Activated naive CD4-positive, alpha-beta T cell treated with anti-CD3 and anti-CD28 coated beads, Interleukin-2, amount 10 ng/mL, durations not matched to agents 7 days and 5 days (primary cell): Measurements from ENCODE around the gene TENM4.
"Not testable (repeated sequence)": the region's sequence is repeated elsewhere in the genome, so short reads cannot be mapped to it uniquely, and the experiment has no call there.

Experiments used
- CTCF ChIA-PET: fragments of 350-600 bp; sonication (Branson Sonifier 250); formaldehyde crosslinking; loops from one replicate; lab custom pipeline; 2021; ENCODE audit warnings: antibody characterized with exemption; lab: Charles Lee
- DNase-seq: peaks from one replicate; pipeline ENCODE4 v3.0.0-alpha.2; 2020
- H3K27ac Mint-ChIP-seq: one replicate; pipeline ENCODE4 v1.8.0; 2021; ENCODE audit warnings: mild to moderate bottlenecking, moderate library complexity, mixed read lengths
- H3K27me3 Mint-ChIP-seq: one replicate; pipeline ENCODE4 v1.8.0; 2021; ENCODE audit warnings: mild to moderate bottlenecking, mixed read lengths
- H3K36me3 Mint-ChIP-seq: one replicate; pipeline ENCODE4 v1.8.0; 2021; ENCODE audit warnings: mixed read lengths
- H3K4me1 Mint-ChIP-seq: one replicate; pipeline ENCODE4 v1.8.0; 2021; ENCODE audit warnings: mixed read lengths
- H3K4me3 Mint-ChIP-seq: one replicate; pipeline ENCODE4 v1.8.0; 2021; ENCODE audit warnings: mild to moderate bottlenecking, moderate library complexity, mixed read lengths
- H3K9me3 Mint-ChIP-seq: one replicate; pipeline ENCODE4 v1.8.0; 2021; ENCODE audit warnings: mixed read lengths

TENM4 gene

GRCh38 chr11:79227767-79228755 lies 212.8 kb downstream of the TENM4 start:
- CTCF ChIA-PET, result no interaction called here
- Mint-ChIP-seq H3K27me3 (no peaks in the 10 kb centered on the region), H3K9me3 (no peaks in the 10 kb centered on the region), H3K36me3 (no peaks in the 10 kb centered on the region), H3K4me1 (no peaks in the 10 kb centered on the region), H3K27ac (no peak overlapping the region), H3K4me3 (no peak overlapping the region)
- no peak for DNase-seq

GRCh38 chr11:79227308-79227707 lies 213.5 kb downstream of the TENM4 start:
- CTCF ChIA-PET, result no interaction called here
- DNase-seq, result no peak
- H3K9me3 Mint-ChIP-seq, result no peaks in the 10 kb centered on the region
- H3K36me3 Mint-ChIP-seq, result no peaks in the 10 kb centered on the region
- H3K27me3 Mint-ChIP-seq, result no peaks in the 10 kb centered on the region
- no peak overlapping the region for H3K27ac Mint-ChIP-seq
- H3K4me3 Mint-ChIP-seq, result no peak overlapping the region
- H3K4me1 Mint-ChIP-seq, result no peaks in the 10 kb centered on the region

GRCh38 chr11:79226126-79226525 lies 214.7 kb downstream of the TENM4 start:
- H3K27me3 Mint-ChIP-seq, result no peaks in the 10 kb centered on the region
- H3K4me3 Mint-ChIP-seq, result no peak overlapping the region
- H3K27ac Mint-ChIP-seq, result no peak overlapping the region
- CTCF ChIA-PET, result no interaction called here
- H3K36me3 Mint-ChIP-seq, result no peaks in the 10 kb centered on the region
- no peaks in the 10 kb centered on the region for H3K4me1 Mint-ChIP-seq
- H3K9me3 Mint-ChIP-seq, result no peaks in the 10 kb centered on the region
- no peak for DNase-seq

GRCh38 chr11:79222163-79222562 lies 218.7 kb downstream of the TENM4 start:
- CTCF ChIA-PET, H3K9me3 Mint-ChIP-seq: not testable (repeated sequence)

GRCh38 chr11:79221444-79222130 lies 219.2 kb downstream of the TENM4 start:
- H3K4me1 Mint-ChIP-seq, result no peaks in the 10 kb centered on the region
- H3K9me3 Mint-ChIP-seq, result no peaks in the 10 kb centered on the region
- H3K27me3 Mint-ChIP-seq, result no peaks in the 10 kb centered on the region
- H3K27ac Mint-ChIP-seq, result no peak overlapping the region
- no peaks in the 10 kb centered on the region for H3K36me3 Mint-ChIP-seq
- no peak overlapping the region for H3K4me3 Mint-ChIP-seq
- CTCF ChIA-PET, result no interaction called here
- no peak for DNase-seq

More at GRCh38 chr11:79222163-79222562, 218.7 kb downstream of the TENM4 start:
- H3K27me3 Mint-ChIP-seq, DNase-seq, H3K4me1 Mint-ChIP-seq, H3K4me3 Mint-ChIP-seq, H3K36me3 Mint-ChIP-seq, H3K27ac Mint-ChIP-seq: not testable (repeated sequence)

GRCh38 chr11:79220171-79220570 lies 220.7 kb downstream of the TENM4 start:
- CTCF ChIA-PET, result no interaction called here
- H3K36me3 Mint-ChIP-seq, result no peaks in the 10 kb centered on the region
- H3K27ac Mint-ChIP-seq, result no peak overlapping the region
- no peaks in the 10 kb centered on the region for H3K27me3 Mint-ChIP-seq
- DNase-seq, result no peak
- no peaks in the 10 kb centered on the region for H3K9me3 Mint-ChIP-seq
- no peaks in the 10 kb centered on the region for H3K4me1 Mint-ChIP-seq
- H3K4me3 Mint-ChIP-seq, result no peak overlapping the region

GRCh38 chr11:79219186-79220045 lies 221.4 kb downstream of the TENM4 start:
- Mint-ChIP-seq H3K27me3 (no peaks in the 10 kb centered on the region), H3K9me3 (no peaks in the 10 kb centered on the region), H3K4me1 (no peaks in the 10 kb centered on the region), H3K27ac (no peak overlapping the region), H3K4me3 (no peak overlapping the region), H3K36me3 (no peaks in the 10 kb centered on the region)
- CTCF ChIA-PET, result no interaction called here
- DNase-seq, result no peak

GRCh38 chr11:79212741-79213190 lies 228.1 kb downstream of the TENM4 start:
- no peaks in the 10 kb centered on the region for H3K9me3 Mint-ChIP-seq
- no peaks in the 10 kb centered on the region for H3K36me3 Mint-ChIP-seq
- CTCF ChIA-PET, result no interaction called here
- H3K4me3 Mint-ChIP-seq, result no peak overlapping the region
- H3K4me1 Mint-ChIP-seq, result no peaks in the 10 kb centered on the region
- no peak overlapping the region for H3K27ac Mint-ChIP-seq
- no peaks in the 10 kb centered on the region for H3K27me3 Mint-ChIP-seq
- DNase-seq, result no peak

- H3K36me3 Mint-ChIP-seq, result no peaks in the 10 kb centered on the region
- no peak overlapping the region for H3K27ac Mint-ChIP-seq
- H3K27me3 Mint-ChIP-seq, result no peaks in the 10 kb centered on the region
- no peaks in the 10 kb centered on the region for H3K4me1 Mint-ChIP-seq
- DNase-seq, result no peak
- no peak overlapping the region for H3K4me3 Mint-ChIP-seq
- CTCF ChIA-PET, result no interaction called here
- no peaks in the 10 kb centered on the region for H3K9me3 Mint-ChIP-seq
These were observed 231.1 kb downstream of the TENM4 start for GRCh38 chr11:79209540-79210266.

- H3K9me3 Mint-ChIP-seq, result no peaks in the 10 kb centered on the region
- no peak overlapping the region for H3K4me3 Mint-ChIP-seq
- DNase-seq, result no peak
- no peaks in the 10 kb centered on the region for H3K4me1 Mint-ChIP-seq
- CTCF ChIA-PET, result no interaction called here
- no peak overlapping the region for H3K27ac Mint-ChIP-seq
- no peaks in the 10 kb centered on the region for H3K36me3 Mint-ChIP-seq
- H3K27me3 Mint-ChIP-seq, result no peaks in the 10 kb centered on the region
These were observed 232.7 kb downstream of the TENM4 start for GRCh38 chr11:79208126-79208525.

- H3K4me1 Mint-ChIP-seq, result no peaks in the 10 kb centered on the region
- no peak overlapping the region for H3K4me3 Mint-ChIP-seq
- no peaks in the 10 kb centered on the region for H3K9me3 Mint-ChIP-seq
- CTCF ChIA-PET, result no interaction called here
- no peak for DNase-seq
- no peak overlapping the region for H3K27ac Mint-ChIP-seq
- no peaks in the 10 kb centered on the region for H3K27me3 Mint-ChIP-seq
- H3K36me3 Mint-ChIP-seq, result no peaks in the 10 kb centered on the region
These were observed 233.9 kb downstream of the TENM4 start for GRCh38 chr11:79206951-79207350.

- Mint-ChIP-seq H3K4me1 (no peaks in the 10 kb centered on the region), H3K36me3 (no peaks in the 10 kb centered on the region), H3K9me3 (no peaks in the 10 kb centered on the region), H3K4me3 (no peak overlapping the region), H3K27me3 (no peaks in the 10 kb centered on the region), H3K27ac (no peak overlapping the region)
- CTCF ChIA-PET, result no interaction called here
- DNase-seq, result no peak
These were observed 235.0 kb downstream of the TENM4 start for GRCh38 chr11:79205786-79206185.

GRCh38 chr11:79201677-79202347 lies 239.0 kb downstream of the TENM4 start:
- no peak for DNase-seq
- no peaks in the 10 kb centered on the region for H3K27me3 Mint-ChIP-seq
- CTCF ChIA-PET, result no interaction called here
- H3K9me3 Mint-ChIP-seq, result no peaks in the 10 kb centered on the region
- H3K4me3 Mint-ChIP-seq, result no peak overlapping the region
- H3K4me1 Mint-ChIP-seq, result no peaks in the 10 kb centered on the region
- H3K27ac Mint-ChIP-seq, result no peak overlapping the region
- no peaks in the 10 kb centered on the region for H3K36me3 Mint-ChIP-seq
